ENCODE data around the gene GMPR. TPM values are rescaled to one million over a fixed set of nuclear protein-coding genes. Genes with fewer than 3 reads are reported as not detected.

GMPR gene
- total RNA-seq, 1 donor: 6.5 TPM

- TF ChIP-seq, protein P1, sequence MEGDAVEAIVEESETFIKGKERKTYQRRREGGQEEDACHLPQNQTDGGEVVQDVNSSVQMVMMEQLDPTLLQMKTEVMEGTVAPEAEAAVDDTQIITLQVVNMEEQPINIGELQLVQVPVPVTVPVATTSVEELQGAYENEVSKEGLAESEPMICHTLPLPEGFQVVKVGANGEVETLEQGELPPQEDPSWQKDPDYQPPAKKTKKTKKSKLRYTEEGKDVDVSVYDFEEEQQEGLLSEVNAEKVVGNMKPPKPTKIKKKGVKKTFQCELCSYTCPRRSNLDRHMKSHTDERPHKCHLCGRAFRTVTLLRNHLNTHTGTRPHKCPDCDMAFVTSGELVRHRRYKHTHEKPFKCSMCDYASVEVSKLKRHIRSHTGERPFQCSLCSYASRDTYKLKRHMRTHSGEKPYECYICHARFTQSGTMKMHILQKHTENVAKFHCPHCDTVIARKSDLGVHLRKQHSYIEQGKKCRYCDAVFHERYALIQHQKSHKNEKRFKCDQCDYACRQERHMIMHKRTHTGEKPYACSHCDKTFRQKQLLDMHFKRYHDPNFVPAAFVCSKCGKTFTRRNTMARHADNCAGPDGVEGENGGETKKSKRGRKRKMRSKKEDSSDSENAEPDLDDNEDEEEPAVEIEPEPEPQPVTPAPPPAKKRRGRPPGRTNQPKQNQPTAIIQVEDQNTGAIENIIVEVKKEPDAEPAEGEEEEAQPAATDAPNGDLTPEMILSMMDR (IDR thresholded peaks at IDR 0.05; ENCODE audit: extremely low read depth, low read depth, low read length): no peak
- Histone ChIP-seq H3K36me3 (ENCODE audit: insufficient read depth, low read length) (no peaks in the 10 kb centered on the region), H3K27ac (ENCODE audit: low read depth, low read length) (no peak overlapping the region), H4K20me1 (ENCODE audit: insufficient read depth, low read length) (no peaks in the 10 kb centered on the region), H3K27me3 (ENCODE audit: insufficient read depth, low read length) (no peaks in the 10 kb centered on the region), H2AFZ (ENCODE audit: low read length) (no peak overlapping the region), H3K4me1 (ENCODE audit: insufficient read depth, low read length) (no peaks in the 10 kb centered on the region), H3K9me3 (ENCODE audit: low read depth, low read length) (no peaks in the 10 kb centered on the region), H3K79me2 (ENCODE audit: insufficient read depth, low read length) (no peaks in the 10 kb centered on the region), H3K4me2 (ENCODE audit: insufficient read depth, low read length) (no peak overlapping the region), H3K4me3 (ENCODE audit: insufficient read depth, low read length) (no peak overlapping the region)
- no peak for DNase-seq (ENCODE audit: insufficient read length, low spot score, missing footprints)
Measured at GRCh38 chr6:16284472-16284871, 46.1 kb downstream of the GMPR start.

DNA sequence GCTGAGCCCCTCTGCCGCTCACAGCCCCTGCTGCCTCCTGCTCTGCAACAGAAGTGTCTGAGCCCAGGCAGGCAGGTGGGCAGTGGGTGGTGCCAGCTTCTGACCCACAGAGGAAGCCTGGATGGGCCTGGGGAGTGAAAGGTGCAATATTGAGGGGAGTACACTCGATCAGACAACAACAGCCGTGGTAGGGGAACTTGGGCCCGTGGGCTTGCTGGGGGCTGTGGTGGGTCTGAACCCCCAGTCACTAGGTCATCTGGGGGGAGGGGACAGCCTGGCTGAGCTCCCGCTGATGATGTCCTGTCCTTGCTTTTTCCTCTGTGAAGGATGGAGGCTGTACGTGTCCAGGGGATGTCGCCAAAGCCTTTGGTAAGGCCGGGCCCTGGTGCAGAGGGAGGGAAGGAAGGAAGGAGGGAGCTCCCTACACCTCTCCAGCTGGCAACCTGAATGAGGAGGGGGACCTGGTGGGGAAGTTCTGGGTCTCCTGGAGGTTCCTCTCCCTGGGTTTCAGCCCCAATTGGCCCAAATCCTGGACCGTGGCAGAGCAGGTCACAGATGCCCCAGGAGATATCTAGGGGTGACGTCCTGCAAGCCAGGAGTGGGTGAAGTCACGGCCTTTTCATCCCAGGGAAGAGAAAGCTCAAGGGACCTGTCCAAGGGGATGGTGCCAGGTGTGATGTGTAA lies 47.2 kb downstream of the GMPR start:
- Histone ChIP-seq H3K27me3 (ENCODE audit: insufficient read depth, low read length) (no peaks in the 10 kb centered on the region), H3K79me2 (ENCODE audit: insufficient read depth, low read length) (no peaks in the 10 kb centered on the region), H3K4me2 (ENCODE audit: insufficient read depth, low read length) (no peak overlapping the region), H3K36me3 (ENCODE audit: insufficient read depth, low read length) (no peaks in the 10 kb centered on the region), H4K20me1 (ENCODE audit: insufficient read depth, low read length) (no peaks in the 10 kb centered on the region), H3K9me3 (ENCODE audit: low read depth, low read length) (no peaks in the 10 kb centered on the region), H2AFZ (ENCODE audit: low read length) (no peak overlapping the region), H3K27ac (ENCODE audit: low read depth, low read length) (no peak overlapping the region), H3K4me1 (ENCODE audit: insufficient read depth, low read length) (no peaks in the 10 kb centered on the region), H3K4me3 (ENCODE audit: insufficient read depth, low read length) (no peak overlapping the region)
- no peak for DNase-seq (ENCODE audit: insufficient read length, low spot score, missing footprints)
- TF ChIP-seq, protein P1 (IDR thresholded peaks at IDR 0.05; ENCODE audit: extremely low read depth, low read depth, low read length): no peak

- Histone ChIP-seq H3K4me1 (ENCODE audit: insufficient read depth, low read length) (no peaks in the 10 kb centered on the region), H2AFZ (ENCODE audit: low read length) (peak overlapping the region; percentile 59), H4K20me1 (ENCODE audit: insufficient read depth, low read length) (no peaks in the 10 kb centered on the region), H3K4me3 (ENCODE audit: insufficient read depth, low read length) (peak overlapping the region; percentile 40), H3K27me3 (ENCODE audit: insufficient read depth, low read length) (no peaks in the 10 kb centered on the region), H3K79me2 (ENCODE audit: insufficient read depth, low read length) (no peaks in the 10 kb centered on the region), H3K36me3 (ENCODE audit: insufficient read depth, low read length) (no peaks in the 10 kb centered on the region), H3K9me3 (ENCODE audit: low read depth, low read length) (no peaks in the 10 kb centered on the region), H3K27ac (ENCODE audit: low read depth, low read length) (no peak overlapping the region), H3K4me2 (ENCODE audit: insufficient read depth, low read length) (peak overlapping the region; percentile 56)
- peak; percentile 89 for DNase-seq (ENCODE audit: insufficient read length, low spot score, missing footprints)
- TF ChIP-seq, protein P1 (IDR thresholded peaks at IDR 0.05; ENCODE audit: extremely low read depth, low read depth, low read length): peak; percentile 85
Measured at GRCh38 chr6:16286151-16286522, 47.8 kb downstream of the GMPR start.

DNA sequence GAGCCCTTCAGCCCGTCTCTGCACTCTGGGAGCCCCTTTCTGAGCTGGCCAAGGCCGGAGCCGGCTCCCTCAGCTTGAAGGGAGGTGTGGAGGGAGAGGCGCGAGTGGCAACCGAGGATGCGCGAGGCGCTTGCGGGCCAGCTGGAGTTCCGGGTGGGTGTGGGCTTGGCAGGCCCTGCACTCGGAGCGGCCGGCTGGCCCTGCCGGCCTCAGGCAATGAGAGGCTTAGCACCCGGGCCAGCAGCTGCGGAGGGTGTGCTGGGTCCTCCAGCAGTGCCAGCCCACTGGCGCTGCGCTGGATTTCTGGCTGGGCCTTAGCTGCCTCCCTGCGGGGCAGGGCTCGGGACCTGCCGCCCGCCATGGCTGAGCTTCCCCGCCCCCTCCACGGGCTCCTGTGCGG lies 49.8 kb downstream of the GMPR start:
- H3K27ac ChIP-seq (ENCODE audit: low read depth, low read length): no peak overlapping the region
- H2AFZ ChIP-seq (ENCODE audit: low read length): no peak overlapping the region
- no peak overlapping the region for H3K4me3 ChIP-seq (ENCODE audit: insufficient read depth, low read length)
- no peaks in the 10 kb centered on the region for H3K36me3 ChIP-seq (ENCODE audit: insufficient read depth, low read length)
- no peak overlapping the region for H3K4me2 ChIP-seq (ENCODE audit: insufficient read depth, low read length)
- no peaks in the 10 kb centered on the region for H3K9me3 ChIP-seq (ENCODE audit: low read depth, low read length)
- H3K79me2 ChIP-seq (ENCODE audit: insufficient read depth, low read length): no peaks in the 10 kb centered on the region
- DNase-seq (ENCODE audit: insufficient read length, low spot score, missing footprints): no peak
- H3K4me1 ChIP-seq (ENCODE audit: insufficient read depth, low read length): no peaks in the 10 kb centered on the region
- H4K20me1 ChIP-seq (ENCODE audit: insufficient read depth, low read length): no peaks in the 10 kb centered on the region
- TF ChIP-seq, protein P1 (IDR thresholded peaks at IDR 0.05; ENCODE audit: extremely low read depth, low read depth, low read length): no peak
- H3K27me3 ChIP-seq (ENCODE audit: insufficient read depth, low read length): no peaks in the 10 kb centered on the region

Measured in osteoblast (primary cell).